Left kidney (tissue), 2 donors: ENCODE results near the gene SNAPIN. TPM values are rescaled to one million over a fixed set of nuclear protein-coding genes. Genes with fewer than 3 reads are reported as not detected.
A peak's percentile ranks its signal among the peaks of the same experiment; 100 is the strongest.
"Not testable (repeated sequence)": the region's sequence is repeated elsewhere in the genome, so short reads cannot be mapped to it uniquely, and the experiment has no call there.

ENCODE experiments used
- DNase-seq: peaks from one replicate; pipeline ENCODE4 v3.0.0-alpha.2; 2013
- polyA plus RNA-seq: library from polyadenylated mRNA; unstranded; fragments of 120-200 nt; gene quantifications from one replicate; pipeline ENCODE4 v1.2.1, GENCODE V29; 2013; ENCODE audit not compliant: insufficient read length

SNAPIN gene
- polyA plus RNA-seq, 1 donor, result 52.0 TPM

GRCh38 chr1:153643816-153644215 lies 14.7 kb upstream of the SNAPIN start:
- no peak for DNase-seq

DNA sequence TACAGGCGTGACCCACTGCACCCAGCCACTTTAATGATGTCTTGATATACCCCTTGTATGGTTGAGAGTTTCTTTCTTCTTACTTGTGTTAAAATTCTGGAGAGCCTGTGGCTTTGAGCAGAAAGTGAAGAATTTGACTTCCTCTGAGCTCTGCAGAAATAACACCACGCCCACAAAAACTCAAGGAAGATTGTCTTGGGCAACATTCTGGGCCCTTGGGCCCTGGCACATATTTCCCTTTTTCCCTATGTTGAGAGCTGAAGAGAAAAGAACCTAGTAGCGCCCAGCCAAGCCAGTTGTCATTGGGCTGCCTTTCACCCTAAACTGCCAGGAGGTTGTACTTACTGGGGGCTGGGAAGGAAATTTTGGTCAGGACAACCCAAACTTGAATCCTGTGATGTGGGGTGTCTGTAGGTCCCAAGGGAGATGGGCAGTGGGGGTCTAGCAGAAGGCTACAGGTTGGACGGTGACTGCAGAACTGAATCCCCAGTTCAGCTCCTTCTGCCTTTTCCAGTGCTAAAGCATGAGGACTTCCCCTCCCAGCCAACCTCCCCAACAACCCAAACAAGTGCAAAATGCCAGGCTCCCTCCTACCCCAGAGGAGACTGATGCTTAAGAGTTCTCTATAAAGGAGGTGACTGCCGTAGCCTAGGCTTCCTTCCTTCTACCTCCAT lies 11.7 kb upstream of the SNAPIN start:
- DNase-seq, result no peak

DNA sequence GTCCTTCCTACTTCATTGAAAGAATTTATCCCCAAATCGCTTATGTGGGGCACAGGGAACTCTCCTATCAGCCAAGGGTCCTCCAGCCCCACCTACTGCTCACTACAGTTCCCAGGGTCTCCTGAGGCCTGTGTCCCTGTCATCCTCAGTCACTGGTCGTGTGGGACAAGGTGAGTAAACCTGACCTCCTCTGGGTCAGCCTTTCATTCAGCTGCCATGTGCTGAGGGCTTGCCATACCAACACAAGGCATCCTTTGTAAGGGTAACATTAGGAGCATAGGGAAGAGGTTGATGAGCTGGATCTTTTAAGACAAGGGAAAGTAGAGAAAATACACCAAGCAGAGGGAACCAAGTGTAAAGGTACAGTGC lies 11.2 kb upstream of the SNAPIN start:
- DNase-seq, result no peak

GRCh38 chr1:153648000-153648643 lies 10.4 kb upstream of the SNAPIN start:
- no peak for DNase-seq

DNA sequence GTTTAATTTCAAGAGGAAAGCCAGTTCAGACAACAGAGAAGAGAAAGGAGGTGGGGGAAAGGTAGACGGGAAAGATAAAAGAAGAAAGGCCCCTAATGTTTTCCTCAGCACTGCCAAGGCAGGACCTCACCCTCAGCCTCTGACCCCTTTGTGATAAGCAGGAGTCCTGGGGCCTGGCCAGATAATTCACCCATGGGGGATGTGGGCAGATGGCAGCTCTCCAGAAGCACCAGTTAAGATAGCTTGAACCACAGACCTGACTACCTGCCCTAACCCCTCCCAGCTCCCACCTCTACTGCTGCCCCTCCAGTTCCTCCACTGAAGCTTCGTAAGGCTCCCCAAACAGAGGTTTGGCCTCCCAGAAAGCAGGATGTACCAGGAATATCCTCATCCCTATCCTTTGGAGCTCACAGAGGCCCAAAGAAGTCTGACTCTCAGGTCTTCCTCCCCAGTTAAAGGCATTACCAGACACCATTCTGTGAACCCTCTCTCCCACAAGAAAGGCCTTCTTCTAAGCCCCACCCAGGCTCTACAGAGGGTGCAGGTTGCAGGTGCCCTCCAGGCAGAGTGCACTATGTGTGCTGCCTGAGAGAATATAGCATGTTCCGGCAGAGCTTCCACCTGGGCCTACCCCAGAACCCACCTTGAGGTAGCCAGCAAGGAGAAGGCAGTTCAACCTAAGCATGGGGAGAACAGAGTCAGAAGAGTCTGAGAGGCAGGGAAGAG lies 9.2 kb upstream of the SNAPIN start:
- no peak for DNase-seq

DNA sequence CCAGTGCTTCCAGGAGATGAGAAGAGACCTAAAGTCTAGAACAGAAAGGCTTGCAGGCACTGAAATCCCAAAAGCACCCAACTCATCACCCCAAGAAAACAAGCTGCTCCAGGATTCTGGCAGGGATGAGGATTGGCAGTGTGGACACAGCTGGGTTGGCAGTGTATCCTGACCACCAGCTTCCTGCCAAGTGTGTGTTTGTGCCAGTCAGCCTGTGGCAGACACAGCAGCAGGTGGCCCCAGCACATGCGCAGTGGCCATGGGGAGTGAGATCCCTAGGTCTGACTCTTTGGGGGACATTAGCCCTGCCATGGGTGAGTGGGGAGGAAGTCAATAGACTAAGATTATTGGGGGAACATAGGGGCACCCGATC lies 8.7 kb upstream of the SNAPIN start:
- DNase-seq, result no peak

DNA sequence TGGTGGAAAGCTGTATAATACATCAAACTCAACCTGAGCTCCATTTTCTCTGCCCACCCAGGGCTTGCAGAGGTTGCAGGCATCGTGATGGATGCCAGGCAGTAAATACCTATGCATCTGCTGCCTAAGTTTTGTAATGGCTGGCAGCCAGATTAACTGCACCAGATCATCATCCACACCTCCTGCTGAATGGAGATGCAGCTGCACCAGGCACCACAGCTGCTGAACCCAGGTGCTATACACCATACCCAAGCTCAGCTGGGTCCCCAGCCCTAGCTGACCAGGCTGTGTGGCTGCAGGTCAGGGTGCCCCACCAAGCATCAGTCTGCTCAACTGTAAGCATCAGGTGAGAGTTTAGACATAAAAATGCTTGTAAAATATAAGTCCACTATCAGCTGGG lies 6.7 kb upstream of the SNAPIN start:
- DNase-seq, result no peak

GRCh38 chr1:153652805-153653500 lies 5.5 kb upstream of the SNAPIN start:
- DNase-seq, result no peak

DNA sequence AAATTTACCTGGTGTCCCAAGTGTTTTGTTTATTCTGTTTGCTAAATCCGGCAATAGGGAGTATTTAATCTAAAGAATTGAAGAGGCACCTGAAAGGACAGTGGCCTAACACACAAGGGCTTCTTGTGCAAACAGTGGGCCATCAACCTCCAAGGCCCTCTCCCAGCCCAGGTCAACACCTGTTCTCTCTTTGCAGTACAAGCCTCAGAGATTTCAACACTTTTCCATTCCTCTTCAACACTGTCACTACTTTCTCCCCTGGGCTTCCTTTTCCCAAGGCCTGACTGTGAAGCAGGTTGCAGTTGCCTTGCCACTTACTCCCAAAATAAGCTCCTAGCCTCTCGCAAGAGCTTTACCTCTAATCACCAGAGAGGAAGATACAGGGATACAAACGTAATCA lies 3.2 kb upstream of the SNAPIN start:
- no peak for DNase-seq

DNA sequence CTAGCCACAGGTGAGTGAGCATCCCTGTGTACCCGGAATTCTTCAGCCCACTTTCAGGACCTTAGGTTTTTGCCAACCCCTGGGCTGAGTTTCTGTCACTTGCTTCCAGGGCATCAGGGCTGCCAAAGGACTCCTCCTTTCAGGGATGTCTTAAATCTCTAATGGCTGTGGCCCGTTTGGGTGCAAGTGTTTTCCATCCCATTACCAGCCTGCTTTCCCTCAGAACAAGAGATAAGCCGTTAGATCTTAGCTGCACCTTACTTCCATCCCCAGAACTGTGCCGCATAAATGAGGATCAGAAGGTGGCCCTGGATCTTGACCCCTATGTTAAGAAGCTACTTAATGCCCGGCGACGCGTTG lies 652 bp downstream of the SNAPIN start:
- DNase-seq, result no peak

- no peak for DNase-seq
Measured at GRCh38 chr1:153659656-153660055, 1.2 kb downstream of the SNAPIN start.

DNA sequence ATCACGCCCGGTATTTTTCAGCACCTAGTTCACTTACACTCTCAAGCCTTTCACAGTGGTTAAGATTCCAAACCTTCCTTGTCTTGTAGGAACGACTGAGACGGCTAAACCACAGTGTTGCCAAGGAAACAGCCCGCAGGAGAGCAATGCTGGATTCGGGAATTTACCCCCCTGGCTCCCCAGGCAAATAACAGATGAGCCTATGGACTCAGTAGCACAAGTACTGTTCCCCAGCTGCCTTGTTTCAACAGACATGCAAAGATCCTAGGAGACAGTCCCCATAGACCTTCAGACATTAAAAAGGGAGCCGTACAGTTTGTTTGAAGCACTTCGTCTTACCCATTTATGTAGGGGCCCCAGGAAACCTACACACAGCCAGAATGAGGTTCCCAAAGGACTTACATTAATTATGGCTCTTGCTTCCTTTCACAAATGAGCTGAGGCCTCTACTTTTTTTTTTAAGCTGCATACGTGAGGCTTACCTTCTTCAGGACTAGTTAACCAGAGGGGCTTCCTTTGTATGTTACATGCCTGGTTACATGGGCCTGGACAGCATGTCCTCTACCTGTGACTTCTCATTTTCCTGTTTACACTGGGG lies 2.7 kb downstream of the SNAPIN start:
- no peak for DNase-seq

DNA sequence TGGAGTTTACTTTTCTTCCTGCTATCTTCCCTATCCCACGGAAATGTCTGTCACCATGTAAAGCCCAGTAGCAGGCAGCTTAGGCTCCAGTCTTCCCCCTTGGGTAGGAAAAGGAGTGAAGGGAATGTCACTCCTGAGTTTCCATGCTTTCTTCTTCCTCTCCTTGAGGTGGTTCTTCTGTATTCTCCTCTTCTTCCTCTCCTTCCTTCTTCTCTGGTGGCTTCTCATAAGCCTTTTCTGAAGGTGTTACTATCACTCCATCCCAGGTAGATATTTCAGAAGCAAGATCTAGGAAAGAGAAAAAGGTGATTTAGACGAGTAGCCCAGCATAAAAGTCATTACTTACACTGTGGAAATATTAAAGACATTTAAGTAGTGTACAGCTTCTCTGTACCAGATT lies 3.8 kb downstream of the SNAPIN start:
- DNase-seq, result no peak

DNA sequence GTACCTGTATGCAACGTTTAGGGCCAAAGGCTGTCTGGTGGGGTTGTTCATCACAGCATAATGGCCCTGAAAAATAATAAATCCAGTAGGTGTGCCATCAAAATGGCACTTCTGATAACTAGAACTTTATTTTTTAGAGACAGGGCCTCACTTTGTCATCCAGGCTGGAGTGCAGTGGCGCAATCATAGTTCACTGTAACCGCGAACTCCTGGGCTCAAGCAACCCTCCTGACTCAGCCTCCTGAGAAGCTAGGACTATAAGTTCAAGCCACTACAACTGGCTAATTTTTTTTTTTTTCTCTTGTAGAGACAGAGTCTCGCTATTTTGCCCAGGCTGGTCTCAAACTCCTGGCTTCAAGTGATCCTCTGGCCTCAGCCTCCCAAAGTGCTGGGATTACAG lies 4.7 kb downstream of the SNAPIN start:
- no peak for DNase-seq

GRCh38 chr1:153667439-153667838 lies 8.9 kb downstream of the SNAPIN start:
- DNase-seq, result no peak

DNA sequence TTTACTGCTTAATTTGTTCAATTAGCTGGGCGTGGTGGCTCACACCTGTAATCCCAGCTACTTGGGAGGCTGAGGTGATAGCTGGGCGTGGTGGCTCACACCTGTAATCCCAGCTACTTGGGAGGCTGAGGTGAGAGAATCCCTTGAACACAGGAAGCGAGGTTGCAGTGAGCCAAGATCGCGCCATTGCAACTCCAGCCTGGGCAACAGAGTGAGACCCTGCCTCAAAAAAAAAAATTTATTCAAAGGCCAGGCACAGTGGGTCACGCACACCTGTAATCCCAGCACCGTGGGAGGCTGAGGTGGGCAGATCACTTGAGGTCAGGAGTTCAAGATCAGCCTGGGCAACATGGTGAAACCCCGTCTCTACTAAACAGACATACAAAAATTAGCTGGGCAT lies 10.2 kb downstream of the SNAPIN start:
- not testable (repeated sequence) for DNase-seq

- no peak for DNase-seq
Measured at GRCh38 chr1:153669606-153670005, 11.1 kb downstream of the SNAPIN start.

DNA sequence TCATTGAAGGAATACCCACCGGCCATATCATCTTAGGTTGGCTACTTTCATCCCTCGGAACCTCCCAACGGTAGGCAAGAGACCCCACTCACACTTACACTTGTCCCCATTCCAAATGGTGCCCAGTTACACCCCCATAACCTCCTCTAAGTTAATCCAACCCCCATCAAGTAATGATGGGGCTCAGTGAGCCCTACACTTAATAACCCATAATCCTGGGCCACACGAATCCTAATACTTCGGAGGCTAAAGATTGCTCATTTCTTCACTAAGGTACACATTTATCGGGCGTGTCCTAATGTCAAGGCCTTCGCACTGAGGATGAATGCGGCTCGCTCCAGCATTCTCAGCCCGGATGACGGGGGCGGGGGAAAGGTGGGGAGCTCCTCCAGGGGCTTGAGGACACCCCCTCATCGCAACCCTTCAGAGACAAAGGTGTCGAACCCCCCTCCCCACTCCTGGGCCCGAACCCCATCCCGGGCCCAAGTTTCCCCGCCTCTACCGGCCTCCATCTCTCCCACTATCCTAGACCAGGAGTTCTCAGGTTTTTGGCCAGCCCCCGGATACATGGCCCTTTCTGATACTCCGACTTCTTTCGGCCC lies 11.9 kb downstream of the SNAPIN start:
- no peak for DNase-seq

- peak; percentile 99 for DNase-seq
Measured at GRCh38 chr1:153670859-153671627, 12.5 kb downstream of the SNAPIN start, which contains the start of gene ILF2. ILF2 (minus strand) TSS chr1:153670993; CDS start chr1:153670922, 71 bp downstream.

DNA sequence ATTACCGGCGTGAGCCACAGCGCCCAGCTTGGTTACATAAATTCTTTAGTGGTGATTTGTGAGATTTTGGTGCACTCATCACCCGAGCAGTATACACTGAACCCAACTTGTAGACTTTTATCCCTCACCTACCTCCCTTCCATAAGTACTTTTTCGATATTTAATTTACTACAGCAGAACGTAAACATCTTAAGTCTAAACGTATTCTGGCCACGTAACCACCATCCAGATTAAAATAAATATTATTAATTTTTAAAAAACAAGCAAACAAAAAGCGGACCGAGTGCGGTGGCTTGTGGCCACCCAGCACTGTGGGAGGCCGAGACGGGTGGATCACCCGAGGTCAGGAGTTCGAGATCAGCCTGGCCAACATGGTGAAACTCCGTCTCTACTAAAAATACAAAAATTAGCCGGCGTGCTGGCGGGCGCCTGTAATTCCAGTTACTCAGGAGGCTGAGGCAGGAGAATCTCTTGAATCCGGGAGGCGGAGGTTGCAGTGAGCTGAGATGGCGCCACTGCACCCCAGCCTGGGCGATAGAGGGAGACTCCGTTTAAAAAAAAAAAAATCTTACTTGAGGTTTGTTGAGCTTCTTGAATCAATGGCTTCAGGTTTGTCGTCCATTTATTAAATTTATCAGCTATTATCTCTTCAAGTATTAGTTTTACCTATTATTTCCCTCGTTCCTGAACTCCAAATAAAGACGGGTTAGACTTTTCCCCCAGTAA lies 13.3 kb downstream of the SNAPIN start:
- not testable (repeated sequence) for DNase-seq

DNA sequence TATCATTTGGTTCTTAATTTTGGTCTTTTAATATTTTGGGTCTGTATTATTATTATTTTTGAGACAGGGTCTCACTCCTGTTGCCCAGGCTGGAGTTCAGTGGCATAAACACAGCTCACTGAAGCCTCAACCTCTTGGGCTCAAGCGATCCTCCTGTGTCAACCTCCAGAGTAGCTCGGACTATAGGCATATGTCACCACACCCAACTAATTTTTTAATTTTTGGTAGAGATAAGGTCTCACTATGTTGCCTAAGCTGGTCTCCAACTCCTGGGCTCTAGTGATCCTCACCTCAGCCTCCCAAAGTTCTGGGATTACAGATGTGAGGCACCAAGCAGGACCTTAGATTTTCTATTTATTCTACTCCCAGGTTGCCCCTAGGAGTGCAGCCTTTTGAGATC lies 15.0 kb downstream of the SNAPIN start:
- no peak for DNase-seq
